Medulla oblongata (tissue), 1 donor: ENCODE data around the gene HES5.

Experiments used
- DNase-seq: peaks from one replicate; pipeline ENCODE4 v3.0.0-alpha.2; 2015; ENCODE audit errors: extremely low spot score

Gene HES5

GRCh38 chr1:2530513-2531361, 674 bp upstream of the HES5 start:
- DNase-seq: no peak

GRCh38 chr1:2528966-2529783, 888 bp downstream of the HES5 start:
- DNase-seq: no peak

- no peak for DNase-seq
Observed at GRCh38 chr1:2528611-2528965, 1.5 kb downstream of the HES5 start.

GRCh38 chr1:2528016-2528415, 2.0 kb downstream of the HES5 start:
- peak; percentile 46 for DNase-seq

GRCh38 chr1:2527556-2527860, 2.6 kb downstream of the HES5 start:
- DNase-seq: no peak

- peak; percentile 62 for DNase-seq
Observed at GRCh38 chr1:2526824-2527555, 3.1 kb downstream of the HES5 start.

- DNase-seq: peak; percentile 95
Observed at GRCh38 chr1:2525920-2526823, 3.9 kb downstream of the HES5 start, which contains the start of gene PANK4. Gene PANK4, minus strand, starts transcription at chr1:2526596. Its CDS starts 9 bp downstream, at chr1:2526587.

- no peak for DNase-seq
Observed at GRCh38 chr1:2525572-2525919, 4.5 kb downstream of the HES5 start.

- DNase-seq: no peak
Observed at GRCh38 chr1:2523891-2524609, 6.0 kb downstream of the HES5 start.

- no peak for DNase-seq
Observed at GRCh38 chr1:2523191-2523890, 6.7 kb downstream of the HES5 start.

- no peak for DNase-seq
Observed at GRCh38 chr1:2522230-2522629, 7.8 kb downstream of the HES5 start.

GRCh38 chr1:2520806-2521205, 9.3 kb downstream of the HES5 start:
- no peak for DNase-seq

GRCh38 chr1:2520206-2520605, 9.9 kb downstream of the HES5 start:
- no peak for DNase-seq

GRCh38 chr1:2519729-2520128, 10.3 kb downstream of the HES5 start:
- no peak for DNase-seq

GRCh38 chr1:2519029-2519685, 10.9 kb downstream of the HES5 start:
- no peak for DNase-seq

GRCh38 chr1:2518528-2518927, 11.5 kb downstream of the HES5 start:
- no peak for DNase-seq

GRCh38 chr1:2517966-2518365, 12.1 kb downstream of the HES5 start:
- DNase-seq: no peak

GRCh38 chr1:2516946-2517345, 13.1 kb downstream of the HES5 start:
- DNase-seq: no peak

- no peak for DNase-seq
Observed at GRCh38 chr1:2516124-2516523, 13.9 kb downstream of the HES5 start.

GRCh38 chr1:2515763-2516080, 14.3 kb downstream of the HES5 start:
- no peak for DNase-seq
